ENCODE data around the gene TWNK.

Gene TWNK

DNA sequence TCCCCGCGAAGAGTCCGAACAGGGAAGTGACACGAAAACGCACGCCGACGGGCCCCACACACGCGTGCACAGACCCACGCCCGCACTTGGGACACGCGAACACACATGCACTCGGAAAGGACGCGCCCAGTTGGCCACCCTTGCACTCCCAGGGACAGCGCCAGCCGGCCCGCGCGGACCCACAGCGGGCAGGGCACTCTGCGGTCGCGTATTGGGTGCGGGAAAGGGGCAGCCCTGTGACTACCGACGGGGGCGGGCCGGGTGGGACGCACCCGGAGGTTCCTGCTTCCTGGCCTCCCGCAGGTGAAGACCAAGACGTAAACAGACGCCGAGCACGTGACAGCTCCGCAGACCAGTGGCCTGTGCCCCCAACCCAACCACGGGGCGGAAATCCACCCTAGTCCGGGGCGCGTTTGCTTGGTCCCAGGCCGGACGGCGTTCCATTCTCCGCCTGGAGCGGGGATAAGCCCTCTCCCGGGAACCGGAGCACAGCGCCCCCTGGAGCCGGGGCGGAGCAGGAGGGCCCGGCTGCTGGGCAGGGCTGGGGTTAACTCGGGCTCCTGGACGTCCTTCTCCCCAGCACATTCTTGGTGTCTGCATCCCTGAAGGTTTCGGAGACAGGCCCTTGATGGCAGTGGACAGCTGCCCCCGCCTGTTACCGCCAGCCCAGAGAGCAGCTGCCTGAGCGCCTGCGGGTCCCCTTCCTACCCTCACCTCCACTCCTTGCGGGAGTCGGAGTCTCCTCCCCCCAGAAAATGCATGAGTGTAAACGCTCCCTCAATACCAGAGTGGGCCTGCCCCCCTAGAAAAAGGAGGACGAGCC is 10.2 kb downstream of the TWNK start:
- peaks cover 12% of the 10 kb centered on the region for H3K4me1 ChIP-seq (ENCODE audit: insufficient read depth, insufficient read length)
- peak overlapping the region; percentile 91 for H3K9ac ChIP-seq (ENCODE audit: insufficient read length, low read depth)
- TF ChIP-seq YY1 (IDR thresholded peaks at IDR 0.05; ENCODE audit: insufficient read depth, insufficient read length) (no peak), SUZ12 (IDR thresholded peaks at IDR 0.05; ENCODE audit: extremely low read depth, insufficient read depth, insufficient read length) (no peak), ZNF274 (IDR thresholded peaks at IDR 0.05; ENCODE audit: low read depth, low read length) (no peak)
- no peaks in the 10 kb centered on the region for H3K9me3 ChIP-seq (ENCODE audit: insufficient read depth, low read length)
- peak overlapping the region; percentile 66 for H3K4me3 ChIP-seq (ENCODE audit: insufficient read length, low read depth)
- no peaks in the 10 kb centered on the region for H3K27me3 ChIP-seq (ENCODE audit: insufficient read depth, insufficient read length)
- peaks cover 37% of the 10 kb centered on the region for H3K36me3 ChIP-seq (ENCODE audit: insufficient read depth, insufficient read length, low read length)
- DNase-seq (ENCODE audit: low read depth, low spot score), result peak; percentile 68

GRCh38 chr10:100998183-100998990 is 11.0 kb downstream of the TWNK start:
- DNase-seq (ENCODE audit: low read depth, low spot score), result no peak
- Histone ChIP-seq H3K9me3 (ENCODE audit: insufficient read depth, low read length) (no peaks in the 10 kb centered on the region), H3K9ac (ENCODE audit: insufficient read length, low read depth) (peak overlapping the region; percentile 91), H3K4me1 (ENCODE audit: insufficient read depth, insufficient read length) (peaks cover 12% of the 10 kb centered on the region), H3K27me3 (ENCODE audit: insufficient read depth, insufficient read length) (no peaks in the 10 kb centered on the region), H3K36me3 (ENCODE audit: insufficient read depth, insufficient read length, low read length) (peaks cover 38% of the 10 kb centered on the region), H3K4me3 (ENCODE audit: insufficient read length, low read depth) (peak overlapping the region; percentile 66)
- no peak for TF ChIP-seq SUZ12 (IDR thresholded peaks at IDR 0.05; ENCODE audit: extremely low read depth, insufficient read depth, insufficient read length)
- TF ChIP-seq YY1 (IDR thresholded peaks at IDR 0.05; ENCODE audit: insufficient read depth, insufficient read length), result no peak
- TF ChIP-seq ZNF274 (IDR thresholded peaks at IDR 0.05; ENCODE audit: low read depth, low read length), result no peak

- peak overlapping the region; percentile 66 for H3K4me3 ChIP-seq (ENCODE audit: insufficient read length, low read depth)
- no peaks in the 10 kb centered on the region for H3K9me3 ChIP-seq (ENCODE audit: insufficient read depth, low read length)
- H3K27me3 ChIP-seq (ENCODE audit: insufficient read depth, insufficient read length), result no peaks in the 10 kb centered on the region
- no peak for TF ChIP-seq YY1 (IDR thresholded peaks at IDR 0.05; ENCODE audit: insufficient read depth, insufficient read length)
- TF ChIP-seq SUZ12 (IDR thresholded peaks at IDR 0.05; ENCODE audit: extremely low read depth, insufficient read depth, insufficient read length), result no peak
- no peak for TF ChIP-seq ZNF274 (IDR thresholded peaks at IDR 0.05; ENCODE audit: low read depth, low read length)
- DNase-seq (ENCODE audit: low read depth, low spot score), result no peak
- peak overlapping the region; percentile 91 for H3K9ac ChIP-seq (ENCODE audit: insufficient read length, low read depth)
- peaks cover 38% of the 10 kb centered on the region for H3K36me3 ChIP-seq (ENCODE audit: insufficient read depth, insufficient read length, low read length)
- H3K4me1 ChIP-seq (ENCODE audit: insufficient read depth, insufficient read length), result peaks cover 12% of the 10 kb centered on the region
Observed at GRCh38 chr10:100998991-100999741, 11.8 kb downstream of the TWNK start.

DNA sequence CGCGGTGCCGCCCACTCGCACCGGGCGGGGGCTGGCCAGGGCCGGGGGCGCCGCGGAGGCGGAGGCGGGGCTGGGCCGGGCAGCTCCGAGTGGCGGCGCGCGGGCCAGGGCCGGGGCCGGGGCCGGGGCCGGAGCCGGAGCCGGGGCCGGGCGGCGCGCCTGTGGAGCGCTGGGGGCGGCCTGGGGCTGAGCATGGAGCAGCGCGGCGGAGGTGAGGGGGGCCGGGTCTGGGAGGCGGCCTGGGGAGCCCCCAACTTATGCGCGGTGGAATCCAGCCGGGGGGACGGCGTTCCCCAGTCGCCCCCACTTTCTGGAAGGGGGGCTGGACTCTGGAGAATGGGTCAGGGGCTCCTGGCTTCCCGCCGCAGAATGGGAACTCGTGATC is 12.4 kb downstream of the TWNK start, which contains the start of gene LZTS2:
Gene LZTS2, plus strand, starts transcription at position 67 of the 385 bp plus-strand sequence. CDS start 2,731 bp downstream, outside the sequence.
- no peak for DNase-seq (ENCODE audit: low read depth, low spot score)

GRCh38 chr10:101000127-101000914 is 13.0 kb downstream of the TWNK start:
- no peaks in the 10 kb centered on the region for H3K27me3 ChIP-seq (ENCODE audit: insufficient read depth, insufficient read length)
- H3K9me3 ChIP-seq (ENCODE audit: insufficient read depth, low read length), result no peaks in the 10 kb centered on the region
- H3K4me1 ChIP-seq (ENCODE audit: insufficient read depth, insufficient read length), result peaks cover 12% of the 10 kb centered on the region
- H3K36me3 ChIP-seq (ENCODE audit: insufficient read depth, insufficient read length, low read length), result peaks cover 40% of the 10 kb centered on the region
- TF ChIP-seq ZNF274 (IDR thresholded peaks at IDR 0.05; ENCODE audit: low read depth, low read length) (no peak), YY1 (IDR thresholded peaks at IDR 0.05; ENCODE audit: insufficient read depth, insufficient read length) (no peak), SUZ12 (IDR thresholded peaks at IDR 0.05; ENCODE audit: extremely low read depth, insufficient read depth, insufficient read length) (no peak)
- DNase-seq (ENCODE audit: low read depth, low spot score), result no peak
- peak overlapping the region; percentile 66 for H3K4me3 ChIP-seq (ENCODE audit: insufficient read length, low read depth)
- peak overlapping the region; percentile 93 for H3K9ac ChIP-seq (ENCODE audit: insufficient read length, low read depth)

More for the DNA sequence above, 12.4 kb downstream of the TWNK start, which contains the start of gene LZTS2:
- Histone ChIP-seq H3K4me1 (ENCODE audit: insufficient read depth, insufficient read length) (peaks cover 12% of the 10 kb centered on the region), H3K36me3 (ENCODE audit: insufficient read depth, insufficient read length, low read length) (peaks cover 37% of the 10 kb centered on the region), H3K4me3 (ENCODE audit: insufficient read length, low read depth) (peak within 1 kb of the TSS; percentile 66), H3K9me3 (ENCODE audit: insufficient read depth, low read length) (no peaks in the 10 kb centered on the region), H3K9ac (ENCODE audit: insufficient read length, low read depth) (peak within 1 kb of the TSS; percentile 93), H3K27me3 (ENCODE audit: insufficient read depth, insufficient read length) (no peaks in the 10 kb centered on the region)
- no peak for TF ChIP-seq ZNF274 (IDR thresholded peaks at IDR 0.05; ENCODE audit: low read depth, low read length)
- TF ChIP-seq SUZ12 (IDR thresholded peaks at IDR 0.05; ENCODE audit: extremely low read depth, insufficient read depth, insufficient read length), result no peak
- no peak for TF ChIP-seq YY1 (IDR thresholded peaks at IDR 0.05; ENCODE audit: insufficient read depth, insufficient read length)
